ENCODE results near the gene OR1B1. TPM values are rescaled to one million over a fixed set of nuclear protein-coding genes. Genes with fewer than 3 reads are reported as not detected.

Gene OR1B1
- total RNA-seq (2014; rRNA removed) (not detected in 2 replicates), Bru-seq, nascent RNA (percentile 31 among the genes with signal in this experiment), BruChase-seq, experiment 1, labeled RNA remaining after a 6-hour chase (percentile 23 among the genes with signal in this experiment), BruChase-seq, experiment 2, labeled RNA remaining after a 2-hour chase (percentile 44 among the genes with signal in this experiment)
- long read RNA-seq = 0 reads

DNA sequence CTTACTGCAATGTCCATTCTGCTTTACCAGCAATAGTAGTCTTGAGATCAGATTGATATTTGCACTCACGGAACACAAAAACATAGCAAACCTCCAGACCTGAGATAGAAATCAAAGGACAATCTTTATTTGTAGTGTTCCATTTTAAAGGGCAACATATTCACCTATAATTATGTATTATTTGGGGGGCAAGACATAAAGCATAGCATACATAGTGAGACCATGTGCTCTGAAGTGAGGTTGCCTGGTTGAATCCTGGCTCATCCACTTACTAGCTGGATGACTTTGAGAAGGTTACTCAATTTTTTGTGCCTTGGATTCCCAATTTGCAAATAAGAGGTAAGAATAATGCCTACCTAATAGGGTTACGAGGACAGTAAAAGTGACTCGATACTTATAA is at the start of gene OR1B1:
Gene OR1B1 (minus strand): TSS at position 101 of the 400 bp plus-strand sequence.
- no peaks in the 10 kb centered on the region for H3K9me3 ChIP-seq (ENCODE audit: low read length)
- H3K4me3 ChIP-seq (ENCODE audit: low read length) = no peak within 1 kb of the TSS
- BruUV-seq (replicated peaks) = no TSS peak
- DNase-seq (no peak), ATAC-seq (no peak)
- POLR2A ChIA-PET (ENCODE audit: unreplicated experiment) = interaction anchor here (0.6 kb wide), 1 partner anchor 170 kb away, joined by 3 read pairs; no protein-coding TSS in a partner anchor
- H3K9me2 ChIP-seq (replicated peaks; ENCODE audit: low read length) = no peaks in the 10 kb centered on the region
- no peak within 1 kb of the TSS for H3K9ac ChIP-seq (ENCODE audit: low read length)
- no peaks in the 10 kb centered on the region for H3K36me3 ChIP-seq (ENCODE audit: low read depth, low read length)
- CTCF ChIA-PET = no interaction called here
- no peaks in the 10 kb centered on the region for H3F3A ChIP-seq (ENCODE audit: low read length, unreplicated experiment)
- TF ChIP-seq, protein P1, sequence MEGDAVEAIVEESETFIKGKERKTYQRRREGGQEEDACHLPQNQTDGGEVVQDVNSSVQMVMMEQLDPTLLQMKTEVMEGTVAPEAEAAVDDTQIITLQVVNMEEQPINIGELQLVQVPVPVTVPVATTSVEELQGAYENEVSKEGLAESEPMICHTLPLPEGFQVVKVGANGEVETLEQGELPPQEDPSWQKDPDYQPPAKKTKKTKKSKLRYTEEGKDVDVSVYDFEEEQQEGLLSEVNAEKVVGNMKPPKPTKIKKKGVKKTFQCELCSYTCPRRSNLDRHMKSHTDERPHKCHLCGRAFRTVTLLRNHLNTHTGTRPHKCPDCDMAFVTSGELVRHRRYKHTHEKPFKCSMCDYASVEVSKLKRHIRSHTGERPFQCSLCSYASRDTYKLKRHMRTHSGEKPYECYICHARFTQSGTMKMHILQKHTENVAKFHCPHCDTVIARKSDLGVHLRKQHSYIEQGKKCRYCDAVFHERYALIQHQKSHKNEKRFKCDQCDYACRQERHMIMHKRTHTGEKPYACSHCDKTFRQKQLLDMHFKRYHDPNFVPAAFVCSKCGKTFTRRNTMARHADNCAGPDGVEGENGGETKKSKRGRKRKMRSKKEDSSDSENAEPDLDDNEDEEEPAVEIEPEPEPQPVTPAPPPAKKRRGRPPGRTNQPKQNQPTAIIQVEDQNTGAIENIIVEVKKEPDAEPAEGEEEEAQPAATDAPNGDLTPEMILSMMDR (conservative IDR thresholded peaks at IDR 0.05; ENCODE audit: low read depth, low read length) = no peak
- TF ChIP-seq EZH2phosphoT487 (IDR thresholded peaks at IDR 0.05; ENCODE audit: borderline replicate concordance, low read length) (no peak), EZH2 (IDR thresholded peaks at IDR 0.05; ENCODE audit: low read length, unreplicated experiment) (no peak)
- H3K27me3 ChIP-seq (ENCODE audit: low read length) = peaks cover 6% of the 10 kb centered on the region; the same call in 1 of the 2 replicates
- intact Hi-C loops (cut with micrococcal nuclease) = no loop called here
- no peak within 1 kb of the TSS for H3K4me2 ChIP-seq (ENCODE audit: low read length)
- no peak within 1 kb of the TSS for H2AFZ ChIP-seq (ENCODE audit: low read length)
- no peaks in the 10 kb centered on the region for H3K79me2 ChIP-seq (ENCODE audit: low read length)
- H3K27ac ChIP-seq (ENCODE audit: low read length) = no peak within 1 kb of the TSS
- H4K20me1 ChIP-seq (ENCODE audit: low read length) = no peaks in the 10 kb centered on the region
- H3K4me1 ChIP-seq (ENCODE audit: insufficient read depth, low read length) = no peaks in the 10 kb centered on the region

DNA sequence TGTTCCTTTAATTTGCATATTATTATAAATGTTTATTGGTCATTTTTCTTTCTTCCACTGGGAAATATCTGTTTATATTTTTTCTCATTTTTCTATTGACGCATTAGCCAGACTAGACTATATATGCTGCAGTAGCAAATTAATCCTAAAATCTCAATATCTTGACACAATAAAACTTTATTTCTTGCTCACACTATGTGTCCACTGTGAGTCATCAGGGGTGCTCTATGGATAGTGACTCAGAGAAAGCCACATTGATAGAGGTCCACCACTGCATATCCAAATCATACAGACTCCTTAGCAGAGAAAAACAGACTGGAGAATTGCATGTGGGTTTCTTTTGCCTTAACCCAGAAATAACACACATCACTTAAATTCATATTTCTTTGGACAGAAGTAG is 38.3 kb upstream of the OR1B1 start:
- intact Hi-C loops (cut with micrococcal nuclease) = no loop called here
- H3K9ac ChIP-seq (ENCODE audit: low read length) = no peak overlapping the region
- H3K36me3 ChIP-seq (ENCODE audit: low read depth, low read length) = no peaks in the 10 kb centered on the region
- no peaks in the 10 kb centered on the region for H3K9me3 ChIP-seq (ENCODE audit: low read length)
- no peak overlapping the region for H3K27ac ChIP-seq (ENCODE audit: low read length)
- no peaks in the 10 kb centered on the region for H4K20me1 ChIP-seq (ENCODE audit: low read length)
- 0 out of 2 replicates have a peak, but pooled peaks cover 6% of the 10 kb centered on the region for H3K27me3 ChIP-seq (ENCODE audit: low read length)
- no peaks in the 10 kb centered on the region for H3K79me2 ChIP-seq (ENCODE audit: low read length)
- no peaks in the 10 kb centered on the region for H3K4me1 ChIP-seq (ENCODE audit: insufficient read depth, low read length)
- H3K4me3 ChIP-seq (ENCODE audit: low read length) = no peak overlapping the region
- peak; percentile 48 for DNase-seq
- TF ChIP-seq EZH2 (IDR thresholded peaks at IDR 0.05; ENCODE audit: low read length, unreplicated experiment) (no peak), EZH2phosphoT487 (IDR thresholded peaks at IDR 0.05; ENCODE audit: borderline replicate concordance, low read length) (no peak)
- TF ChIP-seq, protein P1 (conservative IDR thresholded peaks at IDR 0.05; ENCODE audit: low read depth, low read length) = no peak
- BruUV-seq (replicated peaks) = no TSS peak
- no peaks in the 10 kb centered on the region for H3F3A ChIP-seq (ENCODE audit: low read length, unreplicated experiment)
- no peak for ATAC-seq
- CTCF ChIA-PET = no interaction called here
- POLR2A ChIA-PET (ENCODE audit: unreplicated experiment) = no interaction called here
- H3K9me2 ChIP-seq (replicated peaks; ENCODE audit: low read length) = no peaks in the 10 kb centered on the region
- H2AFZ ChIP-seq (ENCODE audit: low read length) = no peak overlapping the region
- H3K4me2 ChIP-seq (ENCODE audit: low read length) = no peak overlapping the region

GRCh38 chr9:122684851-122685250 is 27.4 kb upstream of the OR1B1 start:
- H3K27ac ChIP-seq (ENCODE audit: low read length) = no peak overlapping the region
- no peak overlapping the region for H2AFZ ChIP-seq (ENCODE audit: low read length)
- ATAC-seq = no peak
- H3K36me3 ChIP-seq (ENCODE audit: low read depth, low read length) = no peaks in the 10 kb centered on the region
- BruUV-seq (replicated peaks) = no TSS peak
- ChIA-PET CTCF (no interaction called here), POLR2A (ENCODE audit: unreplicated experiment) (no interaction called here)
- no peaks in the 10 kb centered on the region for H4K20me1 ChIP-seq (ENCODE audit: low read length)
- no peak for DNase-seq
- TF ChIP-seq EZH2 (IDR thresholded peaks at IDR 0.05; ENCODE audit: low read length, unreplicated experiment) = no peak
- no peak for TF ChIP-seq EZH2phosphoT487 (IDR thresholded peaks at IDR 0.05; ENCODE audit: borderline replicate concordance, low read length)
- TF ChIP-seq, protein P1 (conservative IDR thresholded peaks at IDR 0.05; ENCODE audit: low read depth, low read length) = no peak
- no peaks in the 10 kb centered on the region for H3F3A ChIP-seq (ENCODE audit: low read length, unreplicated experiment)
- H3K27me3 ChIP-seq (ENCODE audit: low read length) = 0 out of 2 replicates have a peak, but pooled peaks cover 3% of the 10 kb centered on the region
- no peaks in the 10 kb centered on the region for H3K4me1 ChIP-seq (ENCODE audit: insufficient read depth, low read length)
- intact Hi-C loops (cut with micrococcal nuclease) = no loop called here
- no peaks in the 10 kb centered on the region for H3K79me2 ChIP-seq (ENCODE audit: low read length)
- no peak overlapping the region for H3K4me3 ChIP-seq (ENCODE audit: low read length)
- no peaks in the 10 kb centered on the region for H3K9me2 ChIP-seq (replicated peaks; ENCODE audit: low read length)
- H3K9me3 ChIP-seq (ENCODE audit: low read length) = peaks cover 7% of the 10 kb centered on the region; the same call in 1 of the 2 replicates
- H3K9ac ChIP-seq (ENCODE audit: low read length) = no peak overlapping the region
- no peak overlapping the region for H3K4me2 ChIP-seq (ENCODE audit: low read length)
